EH (cell line): ENCODE data around the gene LIPG.
A peak's percentile ranks its signal among the peaks of the same experiment; 100 is the strongest.

Experiments
- DNase-seq: peaks from one replicate; pipeline ENCODE4 v3.0.0-alpha.2; 2015; ENCODE audit warnings: low read depth

The LIPG gene

DNA sequence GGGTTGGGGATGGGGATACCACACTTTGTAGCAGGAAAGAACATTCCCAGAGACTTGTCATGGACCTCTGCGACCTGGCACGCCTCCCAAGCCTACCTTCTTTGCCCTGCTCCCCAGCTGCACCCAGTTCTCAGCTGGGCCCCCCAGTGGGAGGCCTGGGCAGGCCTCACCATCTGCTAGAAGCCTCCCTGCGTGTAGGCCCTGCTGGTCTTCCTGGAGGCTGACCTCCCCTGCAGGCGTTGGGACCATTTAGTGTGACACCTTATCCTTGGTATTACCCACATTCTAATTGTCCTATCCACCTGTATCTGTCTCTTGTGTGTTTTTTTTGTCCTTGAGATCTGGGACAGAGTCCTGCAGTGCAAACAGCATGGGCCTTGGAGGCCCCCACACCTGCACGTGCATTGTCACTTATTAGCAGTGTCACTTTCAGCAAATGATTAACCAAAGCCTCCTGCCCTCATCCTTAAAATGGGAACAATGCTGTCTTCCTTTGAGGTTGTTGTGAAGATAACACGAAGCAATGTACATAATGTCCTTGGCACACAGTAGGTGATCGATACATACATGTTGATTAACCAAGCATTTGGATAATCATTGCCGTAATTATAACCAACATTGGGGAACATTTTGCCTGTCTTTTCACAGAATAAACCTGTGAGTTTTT, 77.2 kb downstream of the LIPG start:
- no peak for DNase-seq

DNA sequence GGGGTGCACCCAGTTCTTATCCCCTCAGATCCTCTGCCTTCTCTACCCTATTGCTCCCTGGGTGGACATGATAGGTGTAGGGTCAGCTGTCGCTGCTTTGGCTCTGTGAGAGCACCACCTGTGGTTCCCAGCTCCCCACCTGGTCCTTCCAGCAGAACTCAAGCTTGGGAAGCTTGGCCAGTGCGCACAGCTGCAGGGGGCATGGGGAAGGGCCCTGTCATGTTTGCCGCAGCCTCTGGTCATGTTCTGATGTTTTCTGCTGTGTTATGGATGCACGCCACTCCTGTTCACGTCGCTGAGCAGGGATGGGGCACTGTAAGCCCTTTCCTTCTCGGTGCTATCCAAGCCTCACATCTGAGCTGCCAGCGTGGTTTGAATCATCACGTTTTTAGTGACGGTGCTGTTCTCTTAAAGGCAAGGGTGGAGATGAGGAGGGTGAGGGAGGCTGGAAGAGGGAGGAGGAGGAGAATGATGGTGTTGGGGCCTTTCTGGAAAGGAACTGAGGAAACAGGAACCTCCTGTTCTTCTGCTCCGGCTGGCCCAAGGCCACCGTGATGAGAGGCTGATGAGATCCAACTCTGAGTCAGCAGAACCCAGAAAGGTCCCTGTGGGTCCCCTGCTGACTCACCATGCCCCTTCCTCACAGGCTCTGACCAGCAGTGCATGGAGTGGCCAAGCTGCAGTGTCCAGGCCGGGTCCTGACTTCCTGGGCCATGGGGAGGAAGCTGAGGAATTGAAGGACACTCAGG, 78.0 kb downstream of the LIPG start:
- DNase-seq: no peak

DNA sequence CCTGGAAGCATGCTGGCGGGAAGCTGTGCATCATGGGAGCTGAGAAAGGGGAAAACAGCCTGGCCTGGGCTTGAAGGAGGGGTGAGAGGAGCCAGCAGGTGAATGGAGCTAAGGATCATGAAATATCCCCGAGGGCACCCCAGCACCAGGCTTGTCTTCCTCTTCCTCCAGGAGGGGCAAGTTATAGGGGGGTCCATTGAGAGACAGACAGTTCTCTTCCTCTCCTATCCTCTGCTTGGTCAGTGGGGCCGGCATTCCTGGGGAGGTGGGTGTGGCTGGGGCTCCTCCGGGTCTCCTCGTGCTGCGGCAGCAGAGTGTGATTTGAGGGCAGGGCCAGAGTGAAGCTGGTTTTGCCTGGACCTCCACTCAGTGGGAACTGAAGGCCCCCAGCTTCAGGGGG, 78.9 kb downstream of the LIPG start:
- DNase-seq: no peak

DNA sequence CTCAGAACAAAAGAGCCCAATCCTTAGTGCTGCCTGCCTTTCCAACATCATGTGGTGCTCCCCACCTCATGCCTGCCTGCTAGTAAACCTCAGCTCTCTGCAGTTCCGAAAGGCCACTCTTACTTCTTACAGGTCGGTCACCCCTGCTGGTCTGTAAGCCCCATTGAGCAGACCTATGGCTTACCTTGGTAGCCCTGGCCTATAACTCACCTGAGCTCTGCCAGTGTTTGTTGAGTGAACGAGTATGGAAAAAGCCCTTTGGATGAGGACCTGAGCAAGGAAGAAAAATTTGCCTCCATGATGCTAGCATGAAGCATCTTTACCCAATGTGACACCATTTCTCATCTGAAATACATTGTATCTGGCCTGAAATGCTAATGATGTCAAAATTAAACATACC, 83.3 kb downstream of the LIPG start:
- DNase-seq: no peak

DNA sequence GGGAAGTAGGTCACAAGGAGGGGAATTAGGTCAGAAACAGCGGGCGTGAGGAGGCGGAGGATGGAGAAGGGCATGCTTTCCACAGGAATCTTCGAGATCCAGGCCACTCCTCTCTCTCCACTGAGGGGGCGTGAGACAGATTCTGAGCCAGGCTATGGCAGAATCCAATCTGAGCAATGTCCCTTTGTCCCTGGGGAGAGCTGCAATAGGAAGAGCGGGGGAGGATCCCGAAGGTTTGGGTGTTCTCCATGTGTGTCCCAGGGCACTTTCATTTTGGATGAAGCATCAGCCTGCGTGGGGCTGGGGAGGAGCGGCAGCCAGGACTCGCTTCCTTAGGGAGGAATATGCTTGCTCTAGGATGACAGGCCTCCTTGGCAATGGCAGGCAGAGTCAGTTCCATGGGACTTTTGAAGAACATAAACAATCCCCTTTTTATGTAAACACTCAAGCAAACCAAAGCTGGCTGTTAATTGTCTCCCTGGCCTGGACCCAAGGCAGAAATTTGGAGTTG, 84.0 kb downstream of the LIPG start:
- peak; percentile 57 for DNase-seq

DNA sequence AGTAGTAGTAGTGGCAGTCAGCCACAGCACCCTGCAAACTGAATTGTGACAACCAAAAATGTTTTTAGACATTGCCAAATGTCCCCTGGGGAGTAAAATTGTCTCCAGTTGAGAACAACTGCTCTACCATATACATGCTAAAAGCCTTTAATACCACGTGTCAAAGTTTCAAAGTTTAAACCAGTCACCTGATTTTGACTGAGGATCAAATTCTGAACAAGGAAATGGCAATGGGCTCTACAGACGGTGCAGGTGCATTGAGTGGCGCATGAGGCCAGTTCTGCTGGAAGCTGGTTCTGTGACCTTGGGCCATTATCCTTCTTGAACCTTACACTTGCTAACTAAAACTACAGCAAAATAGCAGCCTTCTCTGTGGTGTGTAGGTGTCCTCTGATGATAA, 85.0 kb downstream of the LIPG start:
- DNase-seq: no peak

DNA sequence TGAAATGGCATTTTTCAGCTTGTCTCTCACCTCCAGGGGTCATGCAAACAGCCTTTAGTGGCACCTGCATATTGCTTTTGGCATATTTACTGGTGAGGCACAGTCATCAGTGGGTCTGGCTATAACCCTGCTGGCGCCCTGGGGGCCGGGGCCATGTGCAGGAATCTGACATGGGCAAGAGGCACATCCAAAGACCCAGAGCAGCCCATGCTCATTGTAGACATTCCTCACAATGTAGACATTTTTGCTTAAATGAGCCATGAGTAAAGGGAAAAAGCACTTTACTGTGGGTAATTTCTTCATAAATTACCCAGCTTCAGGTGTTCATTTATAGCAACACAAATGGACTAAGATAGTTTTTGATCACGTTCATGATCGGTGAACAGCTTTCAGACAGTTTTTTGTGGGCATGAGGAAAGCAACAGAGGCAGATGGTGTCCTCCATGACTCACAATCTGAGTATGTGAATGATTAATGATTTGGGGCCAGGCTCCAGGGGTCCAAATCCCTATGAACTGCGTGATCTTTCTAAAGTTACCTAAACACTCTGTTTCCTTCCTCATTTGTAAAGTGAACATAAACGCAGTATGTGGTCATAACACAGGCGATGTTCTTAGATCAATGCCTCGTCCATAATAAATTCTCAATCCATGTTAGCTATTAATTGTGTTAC, 85.8 kb downstream of the LIPG start:
- peak; percentile 27 for DNase-seq

DNA sequence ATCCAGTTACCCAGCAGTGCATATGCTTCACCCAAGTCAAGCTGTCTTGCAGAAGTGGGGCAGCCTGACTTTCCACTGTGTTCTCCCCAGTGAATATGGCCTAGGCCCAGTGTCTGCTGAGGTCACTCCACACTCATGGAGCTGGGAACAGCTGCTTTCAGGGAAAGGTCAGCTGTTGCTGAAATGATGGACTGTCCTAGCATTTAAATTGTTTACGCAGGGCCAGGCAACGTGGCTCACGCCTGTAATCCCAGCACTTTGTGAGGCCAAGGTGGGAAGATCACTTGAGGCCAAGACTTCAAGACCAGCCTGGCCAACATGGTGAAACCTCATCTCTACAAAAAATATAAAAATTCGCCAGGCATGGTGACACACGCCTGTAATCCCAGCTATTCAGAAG, 86.5 kb downstream of the LIPG start:
- DNase-seq: no peak
